GM18951 (cell line): ENCODE measurements around the gene RNF181.

Source experiments
- POLR2A ChIP-seq: IDR thresholded peaks from 4 replicates; pipeline ENCODE4 v1.6.1; 2011; ENCODE audit warnings: mild to moderate bottlenecking; ENCODE audit not compliant: insufficient read length, insufficient read depth; ENCODE audit errors: extremely low read depth
- in situ Hi-C: fragments of 300-500 bp; cut with MboI; formaldehyde crosslinking; loops from one replicate; pipeline ENCODE4 v1.12.0; 2022; ENCODE audit warnings: low sequenced_read_pairs, mixed read lengths, inconsistent platforms; ENCODE audit not compliant: unreplicated experiment

Gene RNF181

DNA sequence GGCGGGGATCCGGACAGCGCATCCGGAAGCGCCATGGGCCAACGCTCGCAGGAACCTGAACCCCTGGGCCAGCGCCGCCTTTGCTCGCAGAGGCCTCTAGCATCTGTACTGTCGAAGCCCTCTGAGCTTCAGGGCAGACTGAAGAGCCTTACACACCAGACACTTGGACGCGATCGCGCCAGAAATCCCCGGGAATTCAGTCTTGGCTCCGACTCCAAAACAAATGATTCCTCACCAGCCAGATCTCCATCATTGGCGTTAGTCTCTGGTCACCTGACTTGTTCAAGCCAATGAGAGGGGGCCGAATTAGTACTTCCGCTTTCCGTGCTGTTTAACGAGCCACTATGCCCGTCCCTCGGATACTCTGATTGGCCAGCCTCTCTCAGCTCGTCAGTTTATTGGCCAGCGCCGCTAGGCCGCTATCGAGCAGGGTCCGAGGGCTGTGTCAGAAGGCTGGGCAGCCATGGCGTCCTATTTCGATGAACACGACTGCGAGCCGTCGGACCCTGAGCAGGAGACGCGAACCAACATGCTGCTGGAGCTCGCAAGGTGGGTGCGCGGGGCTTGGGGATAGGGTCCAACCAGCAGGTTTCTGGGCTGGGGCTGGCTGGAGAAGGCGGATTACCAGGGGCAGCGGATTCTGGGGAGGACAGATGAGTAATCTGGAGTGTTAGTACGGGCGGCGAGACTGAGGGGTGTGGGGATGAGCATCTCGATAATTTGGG lies at the start of gene RNF181:
Gene RNF181 (plus strand): TSS at position 445 of the 725 bp plus-strand sequence. CDS start 19 bp downstream, at position 464.
- peak; percentile 88 for TF ChIP-seq POLR2A
- in situ Hi-C loops, result no loop called here

- in situ Hi-C loops, result no loop called here
- no peak for TF ChIP-seq POLR2A
Measured at GRCh38 chr2:85545780-85546240, 49.7 kb upstream of the RNF181 start.

GRCh38 chr2:85547089-85547858 lies 48.3 kb upstream of the RNF181 start:
- in situ Hi-C loops, result no loop called here
- peak; percentile 27 for TF ChIP-seq POLR2A

DNA sequence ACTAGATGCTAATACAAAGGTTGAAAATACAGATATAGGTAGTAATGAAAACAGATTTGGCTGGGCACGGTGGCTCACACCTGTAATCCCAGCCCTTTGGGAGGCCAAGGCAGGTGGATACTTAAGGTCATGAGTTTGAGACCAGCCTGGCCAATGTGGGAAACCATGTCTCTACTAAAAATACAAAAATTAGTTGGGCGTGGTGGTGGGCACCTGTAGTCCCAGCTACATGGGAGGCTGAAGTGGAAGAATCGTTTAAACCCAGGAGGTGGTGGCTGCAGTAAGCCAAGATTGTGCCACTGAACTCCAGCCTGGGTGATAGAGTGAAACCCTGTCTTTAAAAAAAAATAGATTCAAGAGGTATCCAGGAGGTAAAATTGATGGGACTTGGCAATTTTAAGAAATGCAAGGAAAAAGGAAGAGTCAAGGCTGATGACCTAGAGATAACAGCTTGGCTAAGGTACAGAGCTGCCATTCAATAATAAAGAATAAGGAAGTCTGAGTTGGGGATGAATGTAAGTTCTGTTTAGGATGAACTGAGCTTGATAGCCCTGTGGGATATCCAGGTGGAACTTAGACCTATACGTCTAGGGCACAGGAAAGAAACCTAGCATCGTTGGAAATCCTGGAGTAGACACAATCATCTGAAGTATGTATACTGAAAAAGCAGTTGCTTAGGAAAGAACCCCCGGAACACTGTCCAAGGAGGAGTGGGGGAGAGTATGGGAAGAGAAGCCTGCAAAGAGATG lies 47.5 kb upstream of the RNF181 start:
- in situ Hi-C loops, result no loop called here
- TF ChIP-seq POLR2A, result no peak

- no peak for TF ChIP-seq POLR2A
- in situ Hi-C loops, result no loop called here
Measured at GRCh38 chr2:85548608-85548900, 47.0 kb upstream of the RNF181 start.

DNA sequence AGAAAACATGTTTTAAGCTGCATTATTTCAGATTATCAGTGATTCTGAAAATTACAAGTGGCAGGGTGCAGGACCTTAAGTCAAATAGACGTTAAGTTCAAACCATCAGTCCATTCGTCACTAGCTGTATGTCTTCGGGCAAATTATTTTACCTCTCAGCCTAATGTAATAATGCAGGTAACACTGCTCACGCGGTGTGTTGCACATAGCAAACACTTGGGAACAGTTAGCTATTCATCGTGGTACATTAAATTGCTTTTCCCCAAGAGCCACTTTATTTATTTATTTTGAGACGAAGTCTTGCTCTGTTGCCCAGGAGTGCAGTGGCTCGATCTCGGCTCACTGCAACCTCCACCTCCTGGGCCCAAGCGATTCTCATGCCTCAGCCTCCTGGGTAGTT lies 46.5 kb upstream of the RNF181 start:
- in situ Hi-C loops, result no loop called here
- TF ChIP-seq POLR2A, result no peak

DNA sequence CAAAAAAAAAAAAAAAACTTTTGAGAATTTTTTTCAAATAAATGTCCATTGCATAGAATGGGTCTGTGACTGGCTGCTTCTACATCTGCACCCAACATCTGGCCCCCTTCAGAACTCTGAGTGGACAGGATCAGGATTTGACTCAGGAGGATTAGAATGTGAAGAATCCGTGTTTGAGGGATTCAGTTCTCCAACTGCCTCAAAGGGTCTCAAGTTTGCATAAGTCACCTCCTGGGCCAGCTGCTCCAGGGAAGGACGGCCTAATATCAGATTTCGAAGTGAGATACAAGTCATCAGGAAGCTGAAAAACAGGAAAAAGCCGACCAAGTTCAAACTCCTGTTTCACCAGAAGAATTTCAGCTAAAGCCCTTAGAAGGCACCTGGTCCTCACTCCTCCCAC lies 45.7 kb upstream of the RNF181 start:
- TF ChIP-seq POLR2A, result no peak
- in situ Hi-C loops, result loop anchor here (5.0 kb wide), 1 partner anchor 128 kb away; no protein-coding TSS in a partner anchor

- in situ Hi-C loops, result loop anchor here (5.0 kb wide), 1 partner anchor 128 kb away; no protein-coding TSS in a partner anchor
- no peak for TF ChIP-seq POLR2A
Measured at GRCh38 chr2:85550486-85550885, 45.1 kb upstream of the RNF181 start.

DNA sequence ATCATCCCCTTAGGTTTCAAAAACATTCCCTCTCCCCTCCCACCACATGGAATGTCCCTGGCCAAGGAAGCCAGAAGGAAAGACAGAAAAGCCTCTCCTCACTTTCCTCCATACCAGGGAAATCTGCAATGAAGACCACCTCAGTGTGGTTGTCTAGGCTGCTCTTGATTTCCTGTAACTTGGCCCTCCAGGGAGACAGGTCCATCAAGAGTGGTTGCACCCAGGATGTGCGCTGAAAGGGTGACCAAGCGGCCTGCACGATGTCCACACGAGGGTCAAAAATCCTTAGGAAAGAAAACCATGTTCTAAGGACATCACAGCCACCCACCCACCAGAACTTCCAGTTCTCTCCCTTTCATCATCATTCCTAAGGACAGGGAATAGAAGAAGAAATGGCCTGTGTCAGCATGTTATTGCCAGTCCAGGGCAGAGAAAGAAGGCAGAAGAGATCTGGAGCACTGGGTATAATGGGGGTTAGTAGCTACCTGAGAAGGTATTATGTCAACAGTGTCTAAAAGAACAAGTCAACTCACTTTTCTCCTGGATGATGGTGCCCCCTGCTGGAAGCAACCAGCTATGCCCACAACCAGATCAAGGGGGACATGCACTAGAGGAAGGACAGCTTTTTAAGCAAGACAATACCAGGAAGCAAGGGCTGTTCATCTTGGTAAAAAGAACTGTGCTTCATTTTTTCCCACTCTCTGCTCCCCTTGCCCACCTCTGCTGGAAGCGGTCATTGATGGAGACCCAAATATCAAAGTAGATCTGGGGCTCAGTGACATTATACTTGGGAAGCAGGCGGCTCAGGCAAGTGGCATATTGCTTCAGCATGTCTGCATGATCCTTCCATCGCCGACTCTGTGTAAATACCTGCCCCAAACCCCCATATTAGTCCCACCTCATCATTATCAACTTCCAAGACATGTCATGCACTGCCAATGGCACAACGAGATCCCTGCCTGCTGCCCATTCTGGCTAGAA lies 43.6 kb upstream of the RNF181 start:
- TF ChIP-seq POLR2A, result no peak
- in situ Hi-C loops, result loop anchor here (5.0 kb wide), 1 partner anchor 130 kb away; no protein-coding TSS in a partner anchor

- no peak for TF ChIP-seq POLR2A
- in situ Hi-C loops, result loop anchor here (5.0 kb wide), 1 partner anchor 131 kb away; no protein-coding TSS in a partner anchor
Measured at GRCh38 chr2:85553184-85553583, 42.4 kb upstream of the RNF181 start.

- in situ Hi-C loops, result loop anchor here (5.0 kb wide), 1 partner anchor 133 kb away; no protein-coding TSS in a partner anchor
- TF ChIP-seq POLR2A, result no peak
Measured at GRCh38 chr2:85554980-85555612, 40.4 kb upstream of the RNF181 start.

DNA sequence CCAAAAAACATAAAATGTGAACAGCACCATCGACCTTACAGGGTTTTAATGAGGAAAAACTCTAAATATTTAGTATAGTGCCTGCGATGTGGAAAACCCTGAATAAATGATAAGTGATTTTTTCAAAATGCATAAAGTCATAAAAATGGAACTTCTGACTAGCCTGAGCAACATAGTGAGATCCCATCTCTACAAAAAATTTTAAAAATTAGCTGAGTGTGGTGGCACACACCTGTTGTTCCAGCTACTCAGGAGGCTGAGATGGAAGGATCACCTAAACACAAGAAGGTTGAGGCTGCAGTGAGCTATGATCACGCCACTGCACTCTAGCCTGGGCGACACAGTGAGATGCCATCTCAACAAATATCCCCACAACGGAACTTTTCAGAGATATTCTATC lies 38.4 kb upstream of the RNF181 start:
- TF ChIP-seq POLR2A, result no peak
- in situ Hi-C loops, result no loop called here
